HCT116 (cell line): Measurements from ENCODE around the gene EEF1A2. TPM values are rescaled to one million over a fixed set of nuclear protein-coding genes. Genes with fewer than 3 reads are reported as not detected.

ENCODE experiments used
- ATAC-seq: fragments of 200-7000 bp; cut with Tn5 transposase; 2 replicates; pipeline ENCODE4 v1.9.1; 2020; ENCODE audit warnings: mild to moderate bottlenecking, moderate library complexity
- BruUV-seq: library from RNA; stranded (reverse); fragments of 400-500 nt; replicated peaks from 2 replicates; lab custom pipeline; 2021; lab: Mats Ljungman, UMichigan
- CTCF ChIA-PET: fragments of 300-600 bp; sonication (Branson Sonifier 250); formaldehyde crosslinking; loops from one replicate; lab custom pipeline; 2021; ENCODE audit warnings: antibody characterized with exemption; lab: Charles Lee
- POLR2A ChIA-PET: fragments of 300-600, 350-600 bp; sonication (Branson Sonifier 250); formaldehyde crosslinking; loops from one replicate; lab custom pipeline; 2021; ENCODE audit warnings: antibody characterized with exemption; lab: Charles Lee
- RAD21 ChIA-PET, 2 experiments: fragments of 300-600 bp; sonication (Branson Sonifier 250); formaldehyde crosslinking; loops; one replicate each; lab custom pipeline; 2023; ENCODE audit warnings: low total read pairs in 2 of 2; ENCODE audit not compliant: uncharacterized antibody in 2 of 2, unreplicated experiment in 2 of 2, low non-redundant PET in 1 of 2; lab: Charles Lee
- DNase-seq: peaks from one replicate; pipeline ENCODE4 v3.0.0-alpha.2; 2010; ENCODE audit warnings: low read depth, low spot score
- H2AFZ ChIP-seq: fragments of 200-600 bp; shearing (Covaris generic), sonication (generic); 2 replicates; pipeline ENCODE4 v1.6.1; 2017; ENCODE audit warnings: low read depth, mixed run types, mixed read lengths, antibody characterized with exemption, low read length; ENCODE audit not compliant: poor library complexity, severe bottlenecking
- H3K27ac ChIP-seq: 2 replicates; pipeline ENCODE4 v1.5.1; 2012; ENCODE audit warnings: low read depth, low read length
- H3K27me3 ChIP-seq: fragments of 200-600 bp; sonication (generic); 2 replicates; pipeline ENCODE4 v1.6.1; 2016; ENCODE audit warnings: mixed run types, low read length, mixed read lengths; ENCODE audit not compliant: insufficient read depth
- H3K36me3 ChIP-seq, 2 experiments: fragments of 200-500 bp in 1 of 2; fragments of 200-600 bp in 1 of 2; sonication (Bioruptor generic) in 1 of 2; sonication (generic) in 1 of 2; 2 replicates each; pipeline versions ENCODE4 v1.5.1 to v1.6.1; 2014 to 2016; ENCODE audit warnings: low read length in 2 of 2, inconsistent platforms in 1 of 2, mixed read lengths in 1 of 2, mixed run types in 1 of 2; ENCODE audit not compliant: insufficient read depth in 2 of 2, control insufficient read depth in 1 of 2
- H3K4me1 ChIP-seq, 2 experiments: fragments of 200-600 bp in 1 of 2; sonication (generic) in 1 of 2; 2 replicates each; pipeline versions ENCODE4 v1.5.1 to v1.6.1; 2012 to 2017; ENCODE audit warnings: low read length in 2 of 2, inconsistent platforms in 1 of 2, mild to moderate bottlenecking in 1 of 2, mixed read lengths in 1 of 2, mixed run types in 1 of 2, moderate library complexity in 1 of 2; ENCODE audit not compliant: insufficient read depth in 2 of 2, control insufficient read depth in 1 of 2
- H3K4me2 ChIP-seq: fragments of 200-600 bp; sonication (generic); 2 replicates; pipeline ENCODE4 v1.6.1; 2017; ENCODE audit warnings: mixed run types, low read length, mixed read lengths
- H3K4me3 ChIP-seq, 2 experiments: fragments of 200-600 bp in 1 of 2; sonication (generic) in 1 of 2; replicated peaks in 1 of 2; 2 replicates each; pipeline ENCODE4 v1.5.1; 2011 to 2016; ENCODE audit warnings: low read length in 2 of 2, control low read depth in 1 of 2, low read depth in 1 of 2, mild to moderate bottlenecking in 1 of 2, mixed read lengths in 1 of 2, mixed run types in 1 of 2
- H3K79me2 ChIP-seq: fragments of 200-600 bp; sonication (generic); 2 replicates; pipeline ENCODE4 v1.6.1; 2017; ENCODE audit warnings: mild to moderate bottlenecking, mixed run types, low read length, moderate library complexity, mixed read lengths; ENCODE audit not compliant: insufficient read depth
- H3K9ac ChIP-seq: fragments of 200-600 bp; sonication (generic); 2 replicates; pipeline ENCODE4 v1.6.1; 2016; ENCODE audit warnings: low read length, mixed read lengths
- H3K9me2 ChIP-seq: fragments of 200-600 bp; sonication (generic), shearing (Covaris generic); 2 replicates; pipeline ENCODE4 v1.6.1; 2017; ENCODE audit warnings: mixed run types, mild to moderate bottlenecking, moderate library complexity; ENCODE audit not compliant: insufficient read depth
- H3K9me3 ChIP-seq, 2 experiments: fragments of 200-500 bp in 1 of 2; fragments of 200-600 bp in 1 of 2; sonication (Bioruptor generic) in 1 of 2; sonication (generic) in 1 of 2; 2 replicates each; pipeline ENCODE4 v1.6.1; 2014 to 2017; ENCODE audit warnings: low read length in 2 of 2, mixed read lengths in 2 of 2, inconsistent platforms in 1 of 2, low read depth in 1 of 2, mild to moderate bottlenecking in 1 of 2, mixed run types in 1 of 2, moderate library complexity in 1 of 2; ENCODE audit not compliant: control insufficient read depth in 1 of 2, insufficient read depth in 1 of 2
- H4K20me1 ChIP-seq: fragments of 200-600 bp; sonication (generic), shearing (Covaris generic); 2 replicates; pipeline ENCODE4 v1.6.1; 2017; ENCODE audit warnings: mixed run types, mild to moderate bottlenecking, moderate library complexity; ENCODE audit not compliant: insufficient read depth
- ATF3 ChIP-seq: IDR thresholded peaks from 2 replicates; pipeline ENCODE4 v1.6.1; 2012
- CTCF ChIP-seq, 3 experiments: fragments of 200-600 bp in 1 of 3; sonication (generic) in 1 of 3; IDR thresholded peaks in 2 of 3; conservative IDR thresholded peaks in 1 of 3; 2 replicates each; pipeline ENCODE4 v1.5.1; 2012 to 2017; ENCODE audit warnings: low read depth in 2 of 3, low read length in 2 of 3, antibody characterized with exemption in 1 of 3, borderline replicate concordance in 1 of 3, control low read depth in 1 of 3, mild to moderate bottlenecking in 1 of 3, mixed read lengths in 1 of 3, mixed run types in 1 of 3, moderate library complexity in 1 of 3; ENCODE audit not compliant: insufficient read depth in 1 of 3
- ELF1 ChIP-seq: IDR thresholded peaks from 2 replicates; pipeline ENCODE4 v1.6.1; 2012; ENCODE audit warnings: low read depth, borderline replicate concordance
- EZH2 ChIP-seq: fragments of 200-600 bp; sonication (generic); IDR thresholded peaks from 2 replicates; pipeline ENCODE4 v1.6.1; 2017; ENCODE audit warnings: antibody characterized with exemption, mixed run types
- FOSL1 ChIP-seq: IDR thresholded peaks from 2 replicates; pipeline ENCODE4 v1.6.1; 2012; ENCODE audit warnings: low read depth
- JUND ChIP-seq: IDR thresholded peaks from 2 replicates; pipeline ENCODE4 v1.6.1; 2012
- MAX ChIP-seq: IDR thresholded peaks from 2 replicates; pipeline ENCODE4 v1.6.1; 2012
- POLR2AphosphoS5 ChIP-seq: IDR thresholded peaks from 2 replicates; pipeline ENCODE4 v1.6.1; 2011; ENCODE audit warnings: mild to moderate bottlenecking, low read depth, low read length, moderate library complexity
- REST ChIP-seq: IDR thresholded peaks from 2 replicates; pipeline ENCODE4 v1.6.1; 2012; ENCODE audit warnings: low read depth
- SRF ChIP-seq: IDR thresholded peaks from 2 replicates; pipeline ENCODE4 v1.6.1; 2012; ENCODE audit warnings: low read depth
- TCF7L2 ChIP-seq: IDR thresholded peaks from 2 replicates; pipeline ENCODE4 v1.7.0; 2011; ENCODE audit warnings: borderline replicate concordance, inconsistent platforms; ENCODE audit not compliant: insufficient read depth, insufficient read length; ENCODE audit errors: extremely low read depth
- YY1 ChIP-seq: IDR thresholded peaks from 2 replicates; pipeline ENCODE4 v1.6.1; 2011; ENCODE audit warnings: low read length, low read depth, moderate library complexity, mild to moderate bottlenecking; ENCODE audit not compliant: insufficient replicate concordance; ENCODE audit errors: extremely low read depth
- intact Hi-C: fragments of 100-400 bp; cut with micrococcal nuclease; formaldehyde crosslinking; loops from 2 replicates; pipeline ENCODE4 v1.10.0; 2022
- total RNA-seq: library from RNA; stranded (reverse); gene quantifications from one replicate; pipeline ENCODE4 v1.2.1, GENCODE V29; 2021; ENCODE audit not compliant: unreplicated experiment

The EEF1A2 gene
- total RNA-seq, 1 experiment from 2014 or later: 454 TPM

GRCh38 chr20:63492982-63493381 is 5.9 kb downstream of the EEF1A2 start:
- RAD21 ChIA-PET: no interaction called here
- intact Hi-C loops: no loop called here
- POLR2A ChIA-PET: no interaction called here

GRCh38 chr20:63492518-63492917 is 6.4 kb downstream of the EEF1A2 start:
- peaks cover 11 to 16% of the 10 kb centered on the region in 2 experiments; a peak in 3 of 4 replicates for H3K4me1 ChIP-seq
- no peak for DNase-seq
- BruUV-seq: no TSS peak
- H3K36me3 ChIP-seq: peaks cover 44 to 79% of the 10 kb centered on the region in 2 experiments
- no peaks in the 10 kb centered on the region for H4K20me1 ChIP-seq
- H3K9me2 ChIP-seq: no peaks in the 10 kb centered on the region
- no peak overlapping the region for H3K4me2 ChIP-seq
- H3K27me3 ChIP-seq: no peaks in the 10 kb centered on the region
- no peak overlapping the region for H3K4me3 ChIP-seq
- CTCF ChIA-PET: no interaction called here
- no peak for TF ChIP-seq ATF3
- TF ChIP-seq TCF7L2: no peak
- TF ChIP-seq SRF: no peak
- no peak for TF ChIP-seq FOSL1
- TF ChIP-seq MAX: no peak
- TF ChIP-seq JUND: no peak
- TF ChIP-seq CTCF (IDR thresholded peaks at IDR 0.05 in 2 of 3, conservative IDR thresholded peaks at IDR 0.05 in 1 of 3; ENCODE audit: borderline replicate concordance in 1 of 3, insufficient read depth in 1 of 3, low read depth in 2 of 3, low read length in 2 of 3): no peak
- TF ChIP-seq REST: no peak
- TF ChIP-seq EZH2: no peak
- no peak for TF ChIP-seq POLR2AphosphoS5
- no peak for TF ChIP-seq YY1
- TF ChIP-seq, all 23 proteins: peak for 0
- no peak overlapping the region for H3K27ac ChIP-seq
- peaks cover 39% of the 10 kb centered on the region for H3K79me2 ChIP-seq
- no peaks in the 10 kb centered on the region for H3K9me3 ChIP-seq
- no peak overlapping the region for H2AFZ ChIP-seq
- ChIA-PET RAD21 (no interaction called here), POLR2A (no interaction called here)
- intact Hi-C loops: no loop called here
- H3K9ac ChIP-seq: no peak overlapping the region
- ATAC-seq: no peak

More at GRCh38 chr20:63492982-63493381, 5.9 kb downstream of the EEF1A2 start:
- no peak for TF ChIP-seq ELF1
- CTCF ChIA-PET: no interaction called here
- H3K4me1 ChIP-seq: peaks cover 11 to 18% of the 10 kb centered on the region in 2 experiments; a peak in 3 of 4 replicates
- H4K20me1 ChIP-seq: no peaks in the 10 kb centered on the region
- H3K4me2 ChIP-seq: no peak overlapping the region
- ATAC-seq (no peak), DNase-seq (no peak)
- no peak overlapping the region for H2AFZ ChIP-seq
- H3K9me2 ChIP-seq: no peaks in the 10 kb centered on the region
- BruUV-seq: no TSS peak
- no peaks in the 10 kb centered on the region for H3K27me3 ChIP-seq
- H3K27ac ChIP-seq: no peak overlapping the region
- H3K4me3 ChIP-seq: no peak overlapping the region
- H3K9ac ChIP-seq: no peak overlapping the region
- H3K9me3 ChIP-seq: no peaks in the 10 kb centered on the region
- H3K36me3 ChIP-seq: peaks cover 44 to 79% of the 10 kb centered on the region in 2 experiments
- peaks cover 44% of the 10 kb centered on the region for H3K79me2 ChIP-seq
